SK-N-SH treated with all-trans-retinoic acid at 6 μM for 48 hours (cell line): ENCODE measurements around the gene JAKMIP1.

ENCODE experiments used
- ATAC-seq: fragments of 200-7000 bp; cut with Tn5 transposase; 3 replicates; pipeline ENCODE4 v1.9.1; 2020; ENCODE audit warnings: mild to moderate bottlenecking, moderate library complexity
- ARNTL ChIP-seq: fragments of 450-650 bp; formaldehyde crosslinking; IDR thresholded peaks from 2 replicates; pipeline ENCODE4 v1.5.0; 2020; ENCODE audit warnings: low read depth, mild to moderate bottlenecking, moderate library complexity, borderline replicate concordance
- BACH2 ChIP-seq: fragments of 250-450 bp; sonication (Bioruptor Pico); IDR thresholded peaks from 2 replicates; pipeline ENCODE4 v1.9.0; 2021; ENCODE audit warnings: mild to moderate bottlenecking, borderline replicate concordance
- CREB5 ChIP-seq: fragments of 250-450 bp; sonication (Bioruptor Pico); IDR thresholded peaks from 2 replicates; pipeline ENCODE4 v1.5.1; 2020; ENCODE audit warnings: low read depth, mild to moderate bottlenecking, moderate library complexity
- CSRNP3 ChIP-seq: fragments of 250-450 bp; sonication (Bioruptor Pico); IDR thresholded peaks from 2 replicates; pipeline ENCODE4 v1.5.1; 2021; ENCODE audit warnings: mild to moderate bottlenecking, moderate library complexity
- ESRRG ChIP-seq: fragments of 250-450 bp; sonication (Bioruptor Pico); IDR thresholded peaks from 2 replicates; pipeline ENCODE4 v1.6.1; 2021; ENCODE audit warnings: mild to moderate bottlenecking
- ISL1 ChIP-seq: fragments of 250-450 bp; sonication (Bioruptor Pico); IDR thresholded peaks from 2 replicates; pipeline ENCODE4 v2.1.2; 2022; ENCODE audit warnings: mild to moderate bottlenecking, moderate library complexity
- OSR1 ChIP-seq: fragments of 250-450 bp; sonication (Bioruptor Pico); IDR thresholded peaks from 2 replicates; pipeline ENCODE4 v1.8.0; 2022; ENCODE audit warnings: moderate library complexity, mild to moderate bottlenecking, inconsistent platforms
- PATZ1 ChIP-seq: fragments of 250-450 bp; sonication (Bioruptor Pico); IDR thresholded peaks from 2 replicates; pipeline ENCODE4 v1.8.0; 2020; ENCODE audit warnings: mild to moderate bottlenecking, moderate library complexity, borderline replicate concordance
- PPARA ChIP-seq: fragments of 250-450 bp; sonication (Bioruptor Pico); IDR thresholded peaks from 2 replicates; pipeline ENCODE4 v1.5.0; 2020; ENCODE audit warnings: mild to moderate bottlenecking, borderline replicate concordance
- RARB ChIP-seq: fragments of 250-450 bp; sonication (Bioruptor Pico); IDR thresholded peaks from 2 replicates; pipeline ENCODE4 v1.8.0; 2021; ENCODE audit warnings: mild to moderate bottlenecking, moderate library complexity
- SNAI2 ChIP-seq: fragments of 250-450 bp; sonication (Bioruptor Pico); IDR thresholded peaks from 2 replicates; pipeline ENCODE4 v1.5.0; 2020; ENCODE audit warnings: mild to moderate bottlenecking, moderate library complexity
- TCF4 ChIP-seq: fragments of 250-450 bp; sonication (Bioruptor Pico); IDR thresholded peaks from 2 replicates; pipeline ENCODE4 v1.8.0; 2021; ENCODE audit warnings: mild to moderate bottlenecking, moderate library complexity, borderline replicate concordance
- TOX ChIP-seq: fragments of 250-450 bp; sonication (Bioruptor Pico); IDR thresholded peaks from 2 replicates; pipeline ENCODE4 v1.8.0; 2021; ENCODE audit warnings: mild to moderate bottlenecking, moderate library complexity, borderline replicate concordance
- TSHZ2 ChIP-seq: fragments of 250-450 bp; sonication (Bioruptor Pico); IDR thresholded peaks from 2 replicates; pipeline ENCODE4 v1.5.0; 2020; ENCODE audit warnings: mild to moderate bottlenecking, moderate library complexity
- ZC3H10 ChIP-seq: fragments of 250-450 bp; sonication (Bioruptor Pico); IDR thresholded peaks from 2 replicates; pipeline ENCODE4 v1.5.1; 2021; ENCODE audit warnings: mild to moderate bottlenecking, moderate library complexity
- ZFP3 ChIP-seq: fragments of 250-450 bp; sonication (Bioruptor Pico); IDR thresholded peaks from 2 replicates; pipeline ENCODE4 v1.5.0; 2020; ENCODE audit warnings: mild to moderate bottlenecking, moderate library complexity
- ZFP30 ChIP-seq: fragments of 450-650 bp; formaldehyde crosslinking; IDR thresholded peaks from 2 replicates; pipeline ENCODE4 v1.5.0; 2022; ENCODE audit warnings: mild to moderate bottlenecking, moderate library complexity
- ZNF70 ChIP-seq: fragments of 450-650 bp; formaldehyde crosslinking; IDR thresholded peaks from 2 replicates; pipeline ENCODE4 v1.5.0; 2020; ENCODE audit warnings: mild to moderate bottlenecking, moderate library complexity
- ZNF8 ChIP-seq: fragments of 450-650 bp; formaldehyde crosslinking; IDR thresholded peaks from 2 replicates; pipeline ENCODE4 v1.5.0; 2020; ENCODE audit warnings: mild to moderate bottlenecking, moderate library complexity

The JAKMIP1 gene

GRCh38 chr4:5980436-5981155 lies 219.8 kb downstream of the JAKMIP1 start:
- TF ChIP-seq PATZ1 (CRISPR knock-in tag) = no peak
- TF ChIP-seq, all 23 proteins: peak for 0
- ATAC-seq = no peak

GRCh38 chr4:5979981-5980380 lies 220.4 kb downstream of the JAKMIP1 start:
- no peak for ATAC-seq
- TF ChIP-seq ZC3H10 (CRISPR knock-in tag) = no peak
- TF ChIP-seq, all 23 proteins: peak for 0

- no peak for ATAC-seq
- TF ChIP-seq RARB (CRISPR knock-in tag) (no peak), ARNTL (CRISPR knock-in tag) (no peak), ZFP30 (no peak), PPARA (CRISPR knock-in tag) (no peak), BACH2 (no peak), TCF4 (CRISPR knock-in tag) (no peak), SNAI2 (CRISPR knock-in tag) (no peak), ESRRG (CRISPR knock-in tag) (no peak), ZNF8 (CRISPR knock-in tag) (no peak), CREB5 (CRISPR knock-in tag) (no peak), ZFP3 (CRISPR knock-in tag) (no peak), ISL1 (CRISPR knock-in tag) (no peak), CSRNP3 (CRISPR knock-in tag) (no peak), TOX (CRISPR knock-in tag) (no peak), ZNF70 (CRISPR knock-in tag) (no peak), OSR1 (CRISPR knock-in tag) (no peak)
Measured at GRCh38 chr4:5976921-5977320, 223.4 kb downstream of the JAKMIP1 start.

- ATAC-seq = no peak
- TF ChIP-seq TSHZ2 (no peak), TCF4 (CRISPR knock-in tag) (no peak), CSRNP3 (CRISPR knock-in tag) (no peak), ARNTL (CRISPR knock-in tag) (no peak), ZFP3 (CRISPR knock-in tag) (no peak), OSR1 (CRISPR knock-in tag) (no peak), ZC3H10 (CRISPR knock-in tag) (no peak), BACH2 (no peak), ZFP30 (no peak), PPARA (CRISPR knock-in tag) (no peak), CREB5 (CRISPR knock-in tag) (no peak), ESRRG (CRISPR knock-in tag) (no peak), ZNF8 (CRISPR knock-in tag) (no peak)
Measured at GRCh38 chr4:5976431-5976830, 223.9 kb downstream of the JAKMIP1 start.
